HG03354 (cell line): ENCODE measurements around the gene TRAPPC4.
"Not testable (repeated sequence)": the region's sequence is repeated elsewhere in the genome, so short reads cannot be mapped to it uniquely, and the experiment has no call there.

Experiments
- ATAC-seq: cut with Tn5 transposase; IDR thresholded peaks from one replicate; pipeline ENCODE4 v1.9.1; 2021; ENCODE audit warnings: mild to moderate bottlenecking; ENCODE audit not compliant: unreplicated experiment, poor library complexity, severe bottlenecking

TRAPPC4 gene

DNA sequence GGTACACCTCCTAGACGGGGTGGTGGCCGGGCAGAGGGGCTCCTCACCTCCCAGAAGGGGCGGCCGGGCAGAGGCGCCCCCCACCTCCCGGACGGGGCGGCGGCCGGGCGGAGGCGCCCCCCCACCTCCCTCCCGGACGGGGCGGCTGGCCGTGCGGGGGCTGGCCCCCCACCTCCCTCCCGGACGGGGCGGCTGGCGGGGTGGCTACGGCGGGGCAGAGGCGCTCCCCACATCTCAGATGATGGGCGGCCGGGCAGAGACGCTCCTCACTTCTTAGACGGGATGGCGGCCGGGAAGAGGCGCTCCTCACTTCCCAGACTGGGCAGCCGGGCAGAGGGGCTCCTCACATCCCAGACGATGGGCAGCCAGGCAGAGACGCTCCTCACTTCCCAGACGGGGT lies 40.6 kb downstream of the TRAPPC4 start:
- ATAC-seq = not testable (repeated sequence)

DNA sequence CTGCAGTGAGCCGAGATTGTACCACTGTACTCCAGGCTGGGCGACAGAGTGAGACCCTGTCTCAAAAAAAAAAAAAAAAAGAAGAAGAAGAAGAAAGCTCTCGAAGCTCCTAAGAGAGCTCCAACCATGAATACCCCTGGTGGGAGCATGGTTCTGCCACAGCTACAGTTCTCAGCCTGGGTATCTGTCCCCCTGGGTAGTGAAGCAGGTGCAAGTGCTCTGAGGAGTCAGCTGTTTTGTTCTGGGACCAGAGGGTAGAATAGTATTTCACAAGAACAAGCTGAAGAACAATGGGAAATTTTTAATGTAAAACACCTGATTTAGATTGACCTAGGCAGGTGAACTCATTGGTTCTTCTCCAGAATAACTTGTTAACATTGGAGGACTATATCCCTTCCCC lies 42.7 kb downstream of the TRAPPC4 start:
- ATAC-seq = no peak

DNA sequence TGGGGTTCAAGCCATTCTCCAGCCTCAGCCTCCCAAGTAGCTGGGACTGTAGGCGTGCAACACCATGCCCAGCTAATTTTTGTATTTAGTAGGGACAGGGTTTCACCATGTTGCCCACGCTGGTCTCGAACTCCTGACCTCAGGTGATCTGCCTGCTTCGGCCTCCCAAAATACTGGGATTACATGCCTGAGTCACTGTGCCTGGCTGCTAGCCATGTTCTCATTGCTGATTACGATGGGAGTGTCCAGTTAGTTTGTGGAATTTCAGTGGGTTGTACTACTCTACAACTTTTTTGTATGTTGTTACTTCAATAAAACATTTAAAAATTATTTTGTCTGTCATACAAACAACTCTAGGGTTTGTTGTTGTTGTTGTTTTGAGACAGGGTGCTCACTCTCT lies 44.2 kb downstream of the TRAPPC4 start:
- ATAC-seq = no peak

DNA sequence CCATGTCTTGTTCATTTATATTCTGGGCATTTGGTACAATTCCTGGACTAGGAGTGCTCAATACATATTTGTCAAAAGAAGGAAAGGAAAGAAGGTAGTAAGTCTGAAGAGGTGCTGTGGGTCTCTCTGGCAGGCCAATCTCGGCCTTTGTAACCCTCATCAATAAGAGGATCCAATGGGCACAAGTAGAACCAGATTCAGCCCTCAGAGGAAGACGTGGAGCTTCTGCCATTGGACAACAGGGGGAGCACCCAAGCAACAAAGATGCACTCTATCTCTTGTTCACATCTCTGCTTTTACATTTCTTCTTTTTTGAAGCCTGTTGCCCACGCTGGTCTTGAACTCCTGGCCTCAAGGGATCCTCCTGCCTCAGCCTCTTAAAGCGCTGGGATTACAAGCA lies 46.8 kb downstream of the TRAPPC4 start:
- no peak for ATAC-seq

DNA sequence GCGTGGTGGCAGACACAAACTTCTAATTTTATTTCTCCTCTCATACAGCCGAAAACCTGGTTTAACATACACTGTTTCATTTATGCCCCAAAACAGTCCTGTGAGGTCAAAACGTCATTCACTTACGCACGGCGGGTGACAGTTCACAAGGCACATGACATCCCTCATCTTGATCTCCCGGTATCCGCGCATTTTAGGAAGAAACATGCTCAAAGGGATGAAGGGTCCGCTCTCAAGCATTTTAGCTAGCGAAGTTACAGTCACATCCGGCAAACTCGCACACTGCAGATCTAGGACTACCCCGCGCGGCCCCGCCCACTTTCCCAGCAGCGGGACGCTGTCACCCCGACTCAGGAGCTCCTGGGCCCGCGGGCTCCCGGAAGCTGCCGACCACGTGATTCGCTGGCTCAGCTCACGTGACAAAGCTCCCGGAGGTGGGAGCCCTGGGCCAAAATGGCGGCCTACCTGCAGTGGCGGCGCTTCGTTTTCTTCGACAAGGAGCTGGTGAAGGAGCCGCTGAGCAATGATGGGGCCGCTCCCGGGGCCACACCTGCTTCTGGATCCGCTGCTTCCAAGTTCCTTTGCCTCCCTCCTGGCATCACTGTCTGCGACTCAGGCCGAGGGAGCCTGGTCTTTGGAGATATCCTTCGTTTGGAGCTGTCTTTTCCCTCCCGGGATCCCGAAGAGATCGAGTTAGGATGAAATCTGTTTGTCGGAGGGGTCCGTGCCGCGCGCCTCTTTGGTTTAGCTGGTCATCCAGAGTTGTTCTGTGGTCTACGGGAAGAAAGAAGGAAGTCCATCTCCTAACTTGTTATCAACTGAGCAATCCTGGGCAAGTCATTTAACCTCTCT lies 49.0 kb downstream of the TRAPPC4 start, which contains the start of gene VPS11:
Gene VPS11 (plus strand): TSS at position 448 of the 852 bp plus-strand sequence. CDS start 6 bp downstream, at position 454.
- ATAC-seq = peak; percentile 89
